ENCODE results near the gene WDR31.
"Not testable (repeated sequence)": the region's sequence is repeated elsewhere in the genome, so short reads cannot be mapped to it uniquely, and the experiment has no call there.

Gene WDR31

DNA sequence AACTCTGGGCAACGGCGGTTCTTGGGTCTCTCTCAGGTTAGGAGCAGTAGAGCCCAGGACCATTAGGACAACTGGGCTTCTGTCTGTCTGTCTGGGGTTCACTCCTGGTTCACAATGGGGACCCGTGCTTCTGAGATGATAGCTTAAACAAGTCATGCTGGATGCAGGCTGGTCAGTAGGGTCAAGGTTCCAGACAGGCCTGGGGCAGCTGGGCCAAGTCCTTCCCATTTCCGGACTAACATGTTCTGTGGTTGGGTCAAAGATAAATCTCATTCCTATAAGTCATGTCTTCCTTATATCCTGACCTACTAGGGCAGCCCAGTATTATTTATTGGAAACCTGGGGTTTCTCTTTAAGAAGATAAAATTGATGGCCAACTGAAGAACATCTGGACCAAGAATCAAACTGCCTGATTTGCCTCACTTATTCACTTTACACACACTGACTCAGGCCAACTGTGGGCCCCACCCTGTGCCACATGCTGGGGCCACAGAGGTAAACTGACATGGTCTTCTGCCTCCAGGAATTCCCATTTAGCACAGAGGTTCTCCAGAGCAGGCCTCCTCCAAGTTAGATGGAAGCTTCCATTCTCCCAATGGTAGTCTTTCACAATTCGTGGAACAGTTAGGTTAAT is 28.4 kb upstream of the WDR31 start:
- DNase-seq: no peak

DNA sequence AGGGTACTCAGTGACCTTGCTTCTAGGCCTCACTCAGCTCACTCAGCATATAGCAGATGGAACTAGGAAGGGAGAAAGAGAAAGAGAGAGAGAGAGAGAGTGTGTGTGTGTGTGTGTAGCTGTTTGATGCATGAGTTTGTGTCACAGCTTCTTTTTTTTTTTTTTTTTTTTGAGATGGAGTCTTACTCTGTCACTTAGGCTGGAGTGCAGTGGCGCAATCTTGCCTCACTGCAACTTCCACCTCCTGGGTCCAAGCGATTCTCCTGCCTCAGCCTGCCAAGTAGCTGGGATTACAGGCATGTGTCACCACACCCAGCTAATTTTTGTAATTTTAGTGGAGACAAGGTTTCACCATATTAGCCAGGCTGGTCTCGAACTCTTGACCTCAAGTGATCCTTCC is 25.6 kb upstream of the WDR31 start:
- DNase-seq: not testable (repeated sequence)

DNA sequence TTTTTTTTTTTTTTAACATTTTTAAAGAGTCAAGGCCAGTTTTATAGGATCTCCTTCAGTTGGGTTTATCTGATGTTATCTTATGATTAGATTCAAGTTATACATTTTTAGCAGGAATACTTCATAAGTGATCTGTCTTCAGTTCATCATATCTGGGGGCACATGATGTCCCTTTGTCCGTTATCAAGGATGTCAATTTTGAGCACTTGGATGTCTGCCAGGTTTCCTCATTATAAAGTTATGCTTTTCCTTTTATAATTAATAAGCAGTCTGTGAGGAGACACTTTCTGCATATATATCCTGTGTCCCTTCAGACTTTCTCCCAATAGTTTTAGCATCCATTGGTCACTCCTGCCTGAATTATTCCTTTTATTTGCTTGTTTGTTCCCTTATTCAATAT is 24.9 kb upstream of the WDR31 start:
- no peak for DNase-seq

GRCh38 chr9:113363336-113363735 is 23.3 kb upstream of the WDR31 start:
- DNase-seq: no peak

GRCh38 chr9:113361304-113362018 is 21.4 kb upstream of the WDR31 start:
- DNase-seq: no peak

GRCh38 chr9:113360242-113360842 is 20.3 kb upstream of the WDR31 start:
- DNase-seq: no peak

DNA sequence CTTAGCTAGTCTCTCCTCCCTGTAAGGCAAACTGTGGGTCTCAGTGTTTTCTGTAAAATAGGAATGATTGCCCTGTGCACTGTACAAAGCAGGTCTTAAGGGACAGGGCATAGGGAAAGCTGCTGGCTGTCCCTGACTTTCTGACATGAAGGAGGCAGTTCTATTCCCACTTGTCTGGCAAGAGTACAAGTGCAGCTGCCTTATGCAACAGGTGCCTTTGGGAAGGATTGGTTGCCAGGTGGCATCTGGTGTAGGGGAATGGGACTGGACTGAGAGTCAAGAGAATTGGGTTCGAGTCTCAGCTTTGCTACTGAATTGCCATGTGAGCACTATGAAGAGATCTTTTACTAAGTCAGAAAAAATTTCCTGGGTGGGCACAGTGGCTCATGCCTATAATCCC is 19.3 kb upstream of the WDR31 start:
- DNase-seq: no peak

GRCh38 chr9:113356686-113357292 is 16.7 kb upstream of the WDR31 start:
- no peak for DNase-seq

GRCh38 chr9:113355040-113355596 is 15.0 kb upstream of the WDR31 start:
- DNase-seq: no peak

- DNase-seq: no peak
Observed at GRCh38 chr9:113352411-113352810, 12.3 kb upstream of the WDR31 start.

GRCh38 chr9:113352006-113352405 is 11.9 kb upstream of the WDR31 start:
- no peak for DNase-seq

- no peak for DNase-seq
Observed at GRCh38 chr9:113350937-113351336, 10.9 kb upstream of the WDR31 start.

DNA sequence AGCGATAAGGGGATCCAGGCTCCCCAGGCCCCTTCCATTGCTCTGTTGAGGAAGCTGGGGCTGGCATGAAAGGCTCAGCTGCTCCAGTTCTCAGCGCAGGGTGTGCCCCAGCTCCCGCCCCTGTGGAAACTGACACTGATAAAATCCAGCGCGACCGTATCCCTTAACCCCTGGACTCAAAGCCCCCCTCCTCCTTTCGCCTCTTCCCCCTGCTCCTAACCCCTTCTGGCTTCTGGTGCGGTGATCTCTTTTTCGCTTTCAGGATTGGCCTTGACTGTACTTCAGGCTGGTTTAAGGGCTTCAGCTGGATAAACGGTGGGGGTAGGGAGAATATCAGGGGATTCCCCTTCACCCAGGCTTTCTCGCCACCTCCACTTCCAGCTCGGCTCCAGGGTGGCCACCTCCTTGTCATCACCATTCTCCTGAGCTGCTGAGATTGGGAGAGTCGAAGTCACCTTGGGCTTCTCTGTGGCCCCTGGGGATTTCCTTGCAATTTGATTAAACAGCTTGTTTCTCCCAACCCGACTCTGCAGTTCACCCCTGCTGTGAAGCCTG is 10.1 kb upstream of the WDR31 start:
- DNase-seq: peak; percentile 4 to 33

- DNase-seq: peak in 1 of 2 experiments; percentile 67
Observed at GRCh38 chr9:113349445-113350094, 9.5 kb upstream of the WDR31 start, which contains the start of gene BSPRY. Gene BSPRY (plus strand): TSS chr9:113349541. CDS start chr9:113349580, 39 bp downstream.

DNA sequence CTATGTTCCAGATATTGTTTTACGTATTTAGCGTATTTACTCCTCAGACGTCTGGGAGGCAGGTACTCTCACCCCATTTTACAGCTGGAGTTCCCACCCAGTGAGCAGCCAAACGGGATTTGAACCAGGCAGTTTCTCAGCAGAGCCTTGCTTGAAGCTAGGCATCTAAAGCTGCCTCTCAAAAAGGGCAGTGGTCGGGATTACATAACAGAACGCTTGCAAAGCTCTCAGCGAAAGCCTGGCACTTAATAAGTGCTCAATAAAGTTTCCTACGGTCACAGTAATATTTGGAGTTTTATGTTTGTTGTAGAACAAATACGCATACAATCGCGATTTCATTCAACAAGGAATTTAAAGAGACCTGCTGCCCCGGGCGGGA is 9.0 kb upstream of the WDR31 start:
- DNase-seq: no peak

DNA sequence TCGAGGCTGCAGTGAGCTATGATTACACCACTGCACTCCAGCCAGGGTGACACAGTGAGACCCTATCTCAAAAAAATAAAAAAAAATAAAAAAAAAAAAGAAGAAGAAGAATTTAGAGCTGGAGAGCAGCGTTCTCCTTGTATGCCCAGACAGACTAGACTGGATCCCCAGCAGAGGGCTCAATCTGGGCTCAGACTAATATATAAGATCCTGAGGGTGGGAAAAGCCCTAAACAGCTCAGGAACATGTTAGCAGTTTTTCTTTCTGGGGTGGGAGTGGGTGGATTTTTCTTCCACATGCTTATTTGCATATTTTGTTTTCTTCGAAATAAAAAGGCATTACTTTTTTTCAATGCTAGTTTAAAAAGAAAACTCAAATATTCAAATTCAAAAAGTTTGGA is 8.4 kb upstream of the WDR31 start:
- DNase-seq: no peak

DNA sequence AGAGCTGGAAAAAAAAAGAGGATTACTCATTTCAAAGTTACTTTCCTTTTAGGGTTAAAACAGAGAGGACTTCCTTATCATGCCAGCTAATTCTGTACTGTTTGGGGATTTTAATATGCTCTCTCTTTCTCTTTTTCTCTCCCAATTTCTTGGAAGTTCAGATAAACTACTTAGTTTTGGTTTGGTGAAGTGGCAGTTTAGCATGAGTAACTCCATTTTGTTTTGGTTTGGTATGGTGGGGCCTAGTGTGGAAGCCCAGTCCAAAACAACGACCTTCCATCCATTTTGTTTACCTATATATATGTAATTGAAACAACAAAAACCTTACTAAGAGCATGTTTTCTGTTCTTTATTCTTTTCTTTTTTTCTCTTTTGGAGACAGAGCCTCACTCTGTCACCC is 5.6 kb upstream of the WDR31 start:
- DNase-seq: no peak

DNA sequence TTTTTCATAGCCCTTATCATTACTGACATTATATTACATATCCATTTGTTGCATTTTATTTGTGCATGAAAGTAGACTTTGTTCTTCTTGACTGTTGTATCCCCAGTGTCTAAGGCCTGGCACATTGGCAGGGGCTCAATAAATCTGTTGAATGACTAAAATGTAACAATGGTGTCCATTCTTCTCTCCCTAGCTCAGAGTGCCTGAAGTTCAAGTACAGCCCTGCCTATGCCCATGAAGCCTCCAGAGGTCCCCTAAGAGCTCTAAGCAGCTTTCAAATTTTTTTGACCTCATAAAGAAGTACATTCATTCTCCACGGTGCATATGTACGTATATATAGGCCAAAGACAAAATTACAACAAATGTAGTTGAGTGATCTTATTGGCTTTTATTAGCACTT is 5.1 kb upstream of the WDR31 start:
- DNase-seq: no peak

DNA sequence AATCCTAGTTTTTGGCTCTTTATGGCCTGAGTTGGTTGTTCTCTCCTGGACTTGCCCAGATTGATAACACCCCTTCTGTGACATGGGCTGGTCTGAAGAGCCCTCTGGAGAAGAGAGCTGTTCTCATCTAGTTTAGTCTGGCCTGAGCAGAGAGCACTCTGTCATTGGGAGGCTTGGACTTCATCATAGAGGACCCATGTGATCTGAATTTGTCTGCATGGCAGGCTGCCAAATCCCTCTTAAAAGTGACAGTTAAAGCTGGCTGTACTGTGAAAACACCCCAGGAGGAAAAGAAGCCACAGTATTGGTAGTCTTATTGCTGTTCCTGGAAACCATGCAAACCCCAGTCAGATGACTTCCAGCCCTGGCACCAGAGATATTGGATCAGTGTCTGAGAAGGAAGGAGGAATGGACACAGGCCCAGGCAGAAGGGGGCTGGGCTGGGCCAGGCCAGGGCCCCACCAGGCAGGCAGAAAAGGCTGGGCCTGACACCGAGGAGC is 3.7 kb upstream of the WDR31 start:
- DNase-seq: peak in 1 of 2 experiments; percentile 28

GRCh38 chr9:113341712-113342410 is 1.8 kb upstream of the WDR31 start:
- DNase-seq: no peak

GRCh38 chr9:113337714-113338113 is 2.4 kb downstream of the WDR31 start:
- DNase-seq: no peak

- no peak for DNase-seq
Observed at GRCh38 chr9:113331780-113332179, 8.3 kb downstream of the WDR31 start.

Measured in NCI-H526 (cell line).